GM23338 (cell line): Measurements from ENCODE around the gene VDR. TPM values are rescaled to one million over a fixed set of nuclear protein-coding genes. Genes with fewer than 3 reads are reported as not detected.

ENCODE experiments used
- ATAC-seq: fragments of 200-7000 bp; cut with Tn5 transposase; 3 replicates; pipeline ENCODE4 v1.9.1; 2020
- DNase-seq: peaks from one replicate; pipeline ENCODE4 v3.0.0-alpha.2; 2015; ENCODE audit warnings: low spot score
- H2AFZ ChIP-seq: fragments of 200-600 bp; sonication (generic); 2 replicates; pipeline ENCODE4 v1.8.0; 2016; ENCODE audit warnings: antibody characterized with exemption, mild to moderate bottlenecking, moderate library complexity
- H3F3A ChIP-seq: fragments of 200-600 bp; sonication (generic); replicated peaks from 2 replicates; pipeline ENCODE4 v1.8.0; 2017; ENCODE audit warnings: antibody characterized with exemption, mixed run types, low read depth
- H3K27ac ChIP-seq: fragments of 200-600 bp; sonication (generic); 2 replicates; pipeline ENCODE4 v1.6.1; 2016; ENCODE audit warnings: low read depth
- H3K27me3 ChIP-seq: fragments of 200-600 bp; sonication (generic); 2 replicates; pipeline ENCODE4 v1.8.0; 2016; ENCODE audit warnings: mild to moderate bottlenecking, mixed run types, moderate library complexity; ENCODE audit not compliant: insufficient read depth
- H3K36me3 ChIP-seq: fragments of 200-600 bp; sonication (generic); 2 replicates; pipeline ENCODE4 v1.8.0; 2016; ENCODE audit warnings: mild to moderate bottlenecking; ENCODE audit not compliant: insufficient read depth
- H3K4me1 ChIP-seq: fragments of 200-600 bp; sonication (generic); 2 replicates; pipeline ENCODE4 v1.8.0; 2016; ENCODE audit warnings: mild to moderate bottlenecking, moderate library complexity; ENCODE audit not compliant: insufficient read depth
- H3K4me2 ChIP-seq: fragments of 200-600 bp; sonication (generic); 2 replicates; pipeline ENCODE4 v1.7.1; 2017; ENCODE audit warnings: mixed run types
- H3K4me3 ChIP-seq: fragments of 200-600 bp; sonication (generic); 2 replicates; pipeline ENCODE4 v1.6.1; 2016; ENCODE audit warnings: mixed run types
- H3K79me2 ChIP-seq: fragments of 200-600 bp; sonication (generic); replicated peaks from 2 replicates; pipeline ENCODE4 v1.8.0; 2017; ENCODE audit warnings: mild to moderate bottlenecking; ENCODE audit not compliant: insufficient read depth
- H3K9me2 ChIP-seq: fragments of 200-600 bp; sonication (generic); 2 replicates; pipeline ENCODE4 v1.8.0; 2017; ENCODE audit not compliant: insufficient read depth
- H4K20me1 ChIP-seq: fragments of 200-600 bp; sonication (generic); replicated peaks from 2 replicates; pipeline ENCODE4 v1.8.0; 2017; ENCODE audit warnings: mild to moderate bottlenecking; ENCODE audit not compliant: insufficient read depth
- H3K27ac Mint-ChIP-seq: 2 replicates; pipeline ENCODE4 v1.8.0; 2020; ENCODE audit warnings: inconsistent platforms, mild to moderate bottlenecking, moderate library complexity, mixed read lengths
- H3K27me3 Mint-ChIP-seq: 3 replicates; pipeline ENCODE4 v1.8.0; 2022; ENCODE audit warnings: low read depth, mild to moderate bottlenecking, moderate library complexity, mixed read lengths, inconsistent platforms; ENCODE audit not compliant: insufficient read depth, poor library complexity
- H3K36me3 Mint-ChIP-seq: 3 replicates; pipeline ENCODE4 v1.8.0; 2021; ENCODE audit warnings: low read depth, mild to moderate bottlenecking, inconsistent platforms, moderate library complexity, mixed read lengths
- H3K4me1 Mint-ChIP-seq: 3 replicates; pipeline ENCODE4 v1.8.0; 2020; ENCODE audit warnings: mild to moderate bottlenecking, inconsistent platforms, mixed read lengths
- H3K4me3 Mint-ChIP-seq: 3 replicates; pipeline ENCODE4 v1.8.0; 2021; ENCODE audit warnings: moderate library complexity, mild to moderate bottlenecking, inconsistent platforms, mixed read lengths
- H3K9me3 Mint-ChIP-seq: 3 replicates; pipeline ENCODE4 v1.8.0; 2020; ENCODE audit warnings: moderate library complexity, mild to moderate bottlenecking, inconsistent platforms, mixed read lengths
- ETS1 ChIP-seq: IDR thresholded peaks from 2 replicates; pipeline ENCODE4 v1.6.1; 2016; ENCODE audit warnings: antibody characterized with exemption
- EZH2phosphoT487 ChIP-seq: fragments of 200-600 bp; sonication (generic); IDR thresholded peaks from one replicate; pipeline ENCODE4 v1.8.1; 2018; ENCODE audit warnings: antibody characterized with exemption; ENCODE audit not compliant: unreplicated experiment
- POLR2AphosphoS5 ChIP-seq: IDR thresholded peaks from 2 replicates; pipeline ENCODE4 v1.6.1; 2016; ENCODE audit warnings: antibody characterized with exemption, low read depth
- ZNF114 ChIP-seq: fragments of 250-450 bp; sonication (Bioruptor Pico); IDR thresholded peaks from 2 replicates; pipeline ENCODE4 v1.5.0; 2020; ENCODE audit warnings: mild to moderate bottlenecking, moderate library complexity
- ZNF331 ChIP-seq: fragments of 250-450 bp; sonication (Bioruptor Pico); IDR thresholded peaks from 2 replicates; pipeline ENCODE4 v1.5.0; 2020; ENCODE audit warnings: low read depth, mild to moderate bottlenecking, moderate library complexity
- polyA plus RNA-seq: library from polyadenylated mRNA; unstranded; fragments of >200 nt; fragmentation: Nextera tagmentation; extraction: Ambion mirVana; gene quantifications from 2 replicates; pipeline ENCODE4 v1.2.1, GENCODE V29; 2016
- total RNA-seq: library from RNA; depleted of rRNA; stranded (reverse); fragments of >200 nt; shearing (Covaris generic); gene quantifications from 2 replicates; pipeline ENCODE4 v1.2.3, GENCODE V29; 2014
- TF ChIP-seq, protein P1 (sequence below): fragments of 250-450 bp; sonication (Bioruptor Pico); IDR thresholded peaks from 2 replicates; pipeline ENCODE4 v1.5.0; 2020; ENCODE audit warnings: mild to moderate bottlenecking, moderate library complexity
- TF ChIP-seq, protein P2 (sequence below), 2 experiments: fragments of 200-600 bp in 1 of 2; sonication (generic) in 1 of 2; conservative IDR thresholded peaks; 2 replicates each; pipeline versions ENCODE4 v1.5.1 to v1.6.1; 2016 to 2017; ENCODE audit warnings: antibody characterized with exemption in 2 of 2, low read depth in 2 of 2, mild to moderate bottlenecking in 2 of 2, moderate library complexity in 1 of 2

VDR gene
- total and polyA plus RNA-seq, 2 experiments from 2014 or later, result 0.37 to 1.4 TPM

DNA sequence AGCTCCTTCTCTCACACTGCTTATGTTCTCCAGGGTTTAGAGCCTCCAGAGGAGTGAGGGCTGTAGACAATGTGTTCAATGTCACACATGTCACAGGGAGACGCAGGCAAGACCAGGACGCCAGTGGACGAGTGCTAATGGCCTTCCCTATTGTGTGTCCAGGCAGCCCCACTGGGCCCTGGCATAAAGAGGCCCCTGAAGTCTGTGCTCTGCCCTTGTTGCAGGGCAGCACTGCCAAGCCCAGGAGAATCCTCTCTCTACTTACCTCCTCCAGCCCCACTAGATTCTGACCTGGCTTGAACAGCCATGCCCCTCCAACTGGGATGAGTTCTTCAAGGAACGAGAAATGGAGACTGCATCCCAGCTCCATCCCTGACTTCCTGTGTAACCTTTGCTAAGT lies 33.8 kb upstream of the VDR start (continued):
- TF ChIP-seq, protein P1, sequence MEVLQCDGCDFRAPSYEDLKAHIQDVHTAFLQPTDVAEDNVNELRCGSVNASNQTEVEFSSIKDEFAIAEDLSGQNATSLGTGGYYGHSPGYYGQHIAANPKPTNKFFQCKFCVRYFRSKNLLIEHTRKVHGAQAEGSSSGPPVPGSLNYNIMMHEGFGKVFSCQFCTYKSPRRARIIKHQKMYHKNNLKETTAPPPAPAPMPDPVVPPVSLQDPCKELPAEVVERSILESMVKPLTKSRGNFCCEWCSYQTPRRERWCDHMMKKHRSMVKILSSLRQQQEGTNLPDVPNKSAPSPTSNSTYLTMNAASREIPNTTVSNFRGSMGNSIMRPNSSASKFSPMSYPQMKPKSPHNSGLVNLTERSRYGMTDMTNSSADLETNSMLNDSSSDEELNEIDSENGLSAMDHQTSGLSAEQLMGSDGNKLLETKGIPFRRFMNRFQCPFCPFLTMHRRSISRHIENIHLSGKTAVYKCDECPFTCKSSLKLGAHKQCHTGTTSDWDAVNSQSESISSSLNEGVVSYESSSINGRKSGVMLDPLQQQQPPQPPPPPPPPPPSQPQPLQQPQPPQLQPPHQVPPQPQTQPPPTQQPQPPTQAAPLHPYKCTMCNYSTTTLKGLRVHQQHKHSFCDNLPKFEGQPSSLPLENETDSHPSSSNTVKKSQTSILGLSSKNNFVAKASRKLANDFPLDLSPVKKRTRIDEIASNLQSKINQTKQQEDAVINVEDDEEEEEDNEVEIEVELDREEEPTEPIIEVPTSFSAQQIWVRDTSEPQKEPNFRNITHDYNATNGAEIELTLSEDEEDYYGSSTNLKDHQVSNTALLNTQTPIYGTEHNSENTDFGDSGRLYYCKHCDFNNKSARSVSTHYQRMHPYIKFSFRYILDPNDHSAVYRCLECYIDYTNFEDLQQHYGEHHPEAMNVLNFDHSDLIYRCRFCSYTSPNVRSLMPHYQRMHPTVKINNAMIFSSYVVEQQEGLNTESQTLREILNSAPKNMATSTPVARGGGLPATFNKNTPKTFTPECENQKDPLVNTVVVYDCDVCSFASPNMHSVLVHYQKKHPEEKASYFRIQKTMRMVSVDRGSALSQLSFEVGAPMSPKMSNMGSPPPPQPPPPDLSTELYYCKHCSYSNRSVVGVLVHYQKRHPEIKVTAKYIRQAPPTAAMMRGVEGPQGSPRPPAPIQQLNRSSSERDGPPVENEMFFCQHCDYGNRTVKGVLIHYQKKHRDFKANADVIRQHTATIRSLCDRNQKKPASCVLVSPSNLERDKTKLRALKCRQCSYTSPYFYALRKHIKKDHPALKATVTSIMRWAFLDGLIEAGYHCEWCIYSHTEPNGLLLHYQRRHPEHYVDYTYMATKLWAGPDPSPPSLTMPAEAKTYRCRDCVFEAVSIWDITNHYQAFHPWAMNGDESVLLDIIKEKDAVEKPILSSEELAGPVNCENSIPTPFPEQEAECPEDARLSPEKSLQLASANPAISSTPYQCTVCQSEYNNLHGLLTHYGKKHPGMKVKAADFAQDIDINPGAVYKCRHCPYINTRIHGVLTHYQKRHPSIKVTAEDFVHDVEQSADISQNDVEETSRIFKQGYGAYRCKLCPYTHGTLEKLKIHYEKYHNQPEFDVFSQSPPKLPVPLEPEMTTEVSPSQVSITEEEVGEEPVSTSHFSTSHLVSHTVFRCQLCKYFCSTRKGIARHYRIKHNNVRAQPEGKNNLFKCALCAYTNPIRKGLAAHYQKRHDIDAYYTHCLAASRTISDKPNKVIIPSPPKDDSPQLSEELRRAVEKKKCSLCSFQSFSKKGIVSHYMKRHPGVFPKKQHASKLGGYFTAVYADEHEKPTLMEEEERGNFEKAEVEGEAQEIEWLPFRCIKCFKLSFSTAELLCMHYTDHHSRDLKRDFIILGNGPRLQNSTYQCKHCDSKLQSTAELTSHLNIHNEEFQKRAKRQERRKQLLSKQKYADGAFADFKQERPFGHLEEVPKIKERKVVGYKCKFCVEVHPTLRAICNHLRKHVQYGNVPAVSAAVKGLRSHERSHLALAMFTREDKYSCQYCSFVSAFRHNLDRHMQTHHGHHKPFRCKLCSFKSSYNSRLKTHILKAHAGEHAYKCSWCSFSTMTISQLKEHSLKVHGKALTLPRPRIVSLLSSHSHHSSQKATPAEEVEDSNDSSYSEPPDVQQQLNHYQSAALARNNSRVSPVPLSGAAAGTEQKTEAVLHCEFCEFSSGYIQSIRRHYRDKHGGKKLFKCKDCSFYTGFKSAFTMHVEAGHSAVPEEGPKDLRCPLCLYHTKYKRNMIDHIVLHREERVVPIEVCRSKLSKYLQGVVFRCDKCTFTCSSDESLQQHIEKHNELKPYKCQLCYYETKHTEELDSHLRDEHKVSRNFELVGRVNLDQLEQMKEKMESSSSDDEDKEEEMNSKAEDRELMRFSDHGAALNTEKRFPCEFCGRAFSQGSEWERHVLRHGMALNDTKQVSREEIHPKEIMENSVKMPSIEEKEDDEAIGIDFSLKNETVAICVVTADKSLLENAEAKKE, result no peak
- TF ChIP-seq ETS1 (no peak), ZNF114 (no peak), ZNF331 (CRISPR knock-in tag) (no peak)

DNA sequence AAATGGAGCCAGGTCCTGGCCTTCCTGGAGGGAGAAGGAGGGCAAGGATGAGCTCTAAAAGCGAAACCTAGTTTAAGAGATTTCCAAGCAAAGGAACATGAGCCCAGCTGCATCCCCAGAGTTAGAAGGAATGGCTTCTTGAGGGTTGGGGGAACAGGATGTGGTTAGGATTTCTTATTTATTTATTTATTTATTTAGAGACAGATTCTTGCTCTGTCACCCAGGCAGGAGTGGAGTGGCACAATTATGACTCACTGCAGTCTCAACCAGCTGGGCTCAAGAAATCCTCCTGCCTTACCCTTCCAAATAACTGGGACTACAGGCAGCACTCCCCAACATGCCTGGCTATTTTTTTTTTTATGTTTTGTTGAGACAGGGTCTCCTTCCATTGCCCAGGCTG lies 33.3 kb upstream of the VDR start:
- H3K9me2 ChIP-seq, result no peaks in the 10 kb centered on the region; the same call in 1 of the 2 replicates
- peaks cover 13% of the 10 kb centered on the region for H3K4me1 ChIP-seq
- no peaks in the 10 kb centered on the region for H3K36me3 ChIP-seq
- H3K27me3 Mint-ChIP-seq, result peaks cover 20% of the 10 kb centered on the region
- H3K9me3 Mint-ChIP-seq, result no peaks in the 10 kb centered on the region
- no peaks in the 10 kb centered on the region for H4K20me1 ChIP-seq
- ATAC-seq (no peak), DNase-seq (no peak)
- H3K36me3 Mint-ChIP-seq, result no peaks in the 10 kb centered on the region; the same call in 2 of the 3 replicates
- peaks cover 16% of the 10 kb centered on the region for H3K4me1 Mint-ChIP-seq
- no peak overlapping the region for H3K4me3 ChIP-seq
- H3K27ac ChIP-seq, result no peak overlapping the region
- H3K27me3 ChIP-seq, result peaks cover 18% of the 10 kb centered on the region
- H2AFZ ChIP-seq, result no peak overlapping the region
- H3K4me3 Mint-ChIP-seq, result no peak overlapping the region
- H3K4me2 ChIP-seq, result no peak overlapping the region
- no peaks in the 10 kb centered on the region for H3K79me2 ChIP-seq
- no peaks in the 10 kb centered on the region for H3F3A ChIP-seq
- H3K27ac Mint-ChIP-seq, result no peak overlapping the region
- TF ChIP-seq POLR2AphosphoS5 (no peak), EZH2phosphoT487 (no peak)
- TF ChIP-seq, protein P2, sequence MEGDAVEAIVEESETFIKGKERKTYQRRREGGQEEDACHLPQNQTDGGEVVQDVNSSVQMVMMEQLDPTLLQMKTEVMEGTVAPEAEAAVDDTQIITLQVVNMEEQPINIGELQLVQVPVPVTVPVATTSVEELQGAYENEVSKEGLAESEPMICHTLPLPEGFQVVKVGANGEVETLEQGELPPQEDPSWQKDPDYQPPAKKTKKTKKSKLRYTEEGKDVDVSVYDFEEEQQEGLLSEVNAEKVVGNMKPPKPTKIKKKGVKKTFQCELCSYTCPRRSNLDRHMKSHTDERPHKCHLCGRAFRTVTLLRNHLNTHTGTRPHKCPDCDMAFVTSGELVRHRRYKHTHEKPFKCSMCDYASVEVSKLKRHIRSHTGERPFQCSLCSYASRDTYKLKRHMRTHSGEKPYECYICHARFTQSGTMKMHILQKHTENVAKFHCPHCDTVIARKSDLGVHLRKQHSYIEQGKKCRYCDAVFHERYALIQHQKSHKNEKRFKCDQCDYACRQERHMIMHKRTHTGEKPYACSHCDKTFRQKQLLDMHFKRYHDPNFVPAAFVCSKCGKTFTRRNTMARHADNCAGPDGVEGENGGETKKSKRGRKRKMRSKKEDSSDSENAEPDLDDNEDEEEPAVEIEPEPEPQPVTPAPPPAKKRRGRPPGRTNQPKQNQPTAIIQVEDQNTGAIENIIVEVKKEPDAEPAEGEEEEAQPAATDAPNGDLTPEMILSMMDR (conservative IDR thresholded peaks at IDR 0.05; ENCODE audit: low read depth in 2 of 2), result no peak
- TF ChIP-seq, protein P1, result no peak
